ENCODE measurements around the gene VCAN.

Gene VCAN

DNA sequence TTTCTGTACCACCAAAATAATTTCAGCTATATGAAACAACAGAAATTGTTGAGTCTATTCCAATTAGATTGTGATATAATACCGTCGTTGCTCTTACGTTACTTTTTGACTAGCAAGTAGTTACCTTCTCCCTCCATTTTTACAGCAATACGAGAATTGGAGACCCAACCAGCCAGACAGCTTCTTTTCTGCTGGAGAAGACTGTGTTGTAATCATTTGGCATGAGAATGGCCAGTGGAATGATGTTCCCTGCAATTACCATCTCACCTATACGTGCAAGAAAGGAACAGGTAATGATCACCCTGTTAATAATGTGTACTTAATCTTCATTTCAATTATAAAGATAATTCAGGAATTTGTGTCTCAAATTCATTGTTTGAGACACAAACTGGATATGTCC, 100.7 kb downstream of the VCAN start:
- no peak for DNase-seq

DNA sequence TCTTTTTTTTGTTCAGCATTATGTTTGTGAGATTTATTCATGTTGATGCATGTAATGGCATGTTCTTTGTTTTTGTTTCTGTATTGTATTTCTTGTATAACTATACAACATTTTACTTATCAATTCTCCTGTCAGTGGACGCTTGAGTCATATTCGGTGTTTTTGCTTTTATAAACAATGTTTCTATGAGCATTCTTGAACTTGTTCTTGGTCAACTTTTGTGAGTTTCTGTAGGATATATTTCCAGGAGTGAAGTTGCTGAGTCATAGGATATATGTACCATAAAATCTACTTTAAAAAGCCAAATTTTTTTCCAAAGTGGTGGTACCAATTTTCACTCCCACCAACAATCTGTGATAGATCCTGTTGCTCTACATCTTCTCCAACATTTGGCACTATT, 104.8 kb downstream of the VCAN start:
- no peak for DNase-seq

DNA sequence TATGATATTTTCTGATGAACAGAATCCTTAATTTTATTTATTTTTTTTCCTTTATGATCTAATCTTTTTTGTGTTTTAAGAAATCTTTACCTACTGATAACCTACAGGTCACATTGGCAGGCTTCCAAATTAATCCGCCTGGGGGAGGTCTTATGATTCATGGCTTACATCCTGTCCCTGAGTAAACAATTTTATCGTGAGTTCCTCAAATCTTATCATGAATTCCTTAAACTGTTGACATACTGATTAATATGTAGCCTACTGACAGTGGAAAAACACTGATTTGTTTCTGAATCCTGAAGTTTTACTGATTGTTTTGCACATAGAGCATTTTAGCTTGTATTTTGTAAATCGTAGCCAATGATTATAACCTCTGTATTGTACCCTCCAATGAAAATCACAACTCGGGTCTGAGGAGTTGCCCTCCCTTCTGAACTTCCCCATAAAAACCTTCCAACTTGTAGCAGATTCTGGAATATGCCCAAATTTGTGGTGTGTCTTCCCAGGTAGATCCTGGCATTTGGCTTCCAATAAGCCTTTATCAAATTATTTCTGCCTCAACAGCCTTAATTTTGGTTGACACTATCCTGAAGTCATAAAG, 105.6 kb downstream of the VCAN start:
- no peak for DNase-seq

DNA sequence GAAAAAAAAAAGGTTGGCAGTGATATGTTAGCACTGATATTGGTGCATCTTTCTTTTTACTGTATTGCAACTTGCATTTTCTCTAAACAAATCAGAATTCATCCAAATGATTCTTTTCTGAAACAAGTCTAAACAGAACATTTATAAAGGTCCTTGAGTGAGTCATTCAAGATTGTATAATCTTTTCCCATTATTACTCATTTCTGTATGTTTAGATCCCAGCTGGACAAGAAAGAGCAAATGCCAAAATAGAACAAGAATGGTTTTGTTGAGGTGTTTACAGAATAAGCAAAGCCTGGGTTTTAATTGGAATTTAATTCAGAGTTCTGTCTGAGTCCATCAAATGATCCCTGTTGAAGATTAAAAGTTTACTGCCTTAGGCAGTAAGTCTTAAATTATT, 112.3 kb downstream of the VCAN start:
- DNase-seq, result no peak

DNA sequence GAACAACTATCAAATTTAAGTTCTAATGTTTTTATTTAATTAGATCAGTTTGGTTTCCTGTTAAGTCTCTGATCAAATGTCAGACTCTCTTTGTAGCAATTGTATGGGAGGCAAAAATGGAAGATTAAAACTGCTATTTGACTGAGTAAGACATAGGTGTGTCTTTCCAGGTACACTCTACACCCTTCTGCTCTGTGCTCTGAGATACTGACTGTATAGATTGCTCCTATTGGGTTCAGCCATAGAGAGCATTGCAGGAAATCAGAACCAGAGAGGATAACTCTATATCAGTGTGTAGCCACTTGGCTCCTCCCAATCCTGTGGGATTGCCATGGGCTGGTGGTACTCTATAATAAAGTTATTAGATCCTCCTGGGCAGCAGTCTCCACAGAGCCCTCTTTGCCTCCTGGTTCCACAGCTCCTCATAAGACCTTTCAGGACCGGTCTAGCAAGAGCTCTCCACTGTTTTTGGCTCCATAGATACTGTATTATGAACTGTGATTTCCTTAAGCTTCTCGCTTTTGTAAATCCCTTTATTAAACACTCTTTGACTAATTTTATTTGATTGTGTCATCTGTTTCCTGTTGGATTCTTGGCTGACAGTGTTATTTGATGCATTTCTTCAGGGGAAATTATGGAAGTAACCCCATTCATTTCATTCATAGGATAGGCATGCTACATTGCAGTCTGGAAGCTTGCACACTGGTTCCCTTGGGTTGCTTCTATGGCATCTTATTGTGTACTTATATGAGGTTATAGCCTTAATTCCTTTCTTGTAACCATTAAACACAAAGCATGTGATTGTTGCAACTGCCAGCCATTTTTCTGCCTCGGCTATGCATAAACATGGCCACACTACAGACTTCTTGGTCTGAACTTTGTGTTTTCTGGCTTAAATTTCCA, 115.6 kb downstream of the VCAN start:
- DNase-seq, result no peak

DNA sequence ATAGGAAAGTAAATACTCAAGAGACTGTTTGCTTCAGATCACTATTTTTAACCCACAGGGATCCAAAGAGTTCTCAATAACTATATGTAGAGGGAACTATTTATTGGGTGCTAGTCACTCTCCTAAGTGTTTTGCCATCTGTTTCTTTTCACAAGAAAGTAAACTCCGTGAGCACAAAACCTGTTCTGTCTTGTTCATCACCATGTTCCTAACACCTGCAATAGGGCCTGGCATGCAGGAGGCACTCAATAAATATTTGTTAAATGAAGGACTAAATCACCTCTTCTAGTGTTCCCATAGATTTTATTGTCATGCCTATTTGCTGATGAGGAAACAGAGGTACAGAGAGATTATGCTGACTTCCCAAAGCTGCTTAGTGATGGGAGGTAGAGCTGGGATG, 118.2 kb downstream of the VCAN start:
- no peak for DNase-seq

DNA sequence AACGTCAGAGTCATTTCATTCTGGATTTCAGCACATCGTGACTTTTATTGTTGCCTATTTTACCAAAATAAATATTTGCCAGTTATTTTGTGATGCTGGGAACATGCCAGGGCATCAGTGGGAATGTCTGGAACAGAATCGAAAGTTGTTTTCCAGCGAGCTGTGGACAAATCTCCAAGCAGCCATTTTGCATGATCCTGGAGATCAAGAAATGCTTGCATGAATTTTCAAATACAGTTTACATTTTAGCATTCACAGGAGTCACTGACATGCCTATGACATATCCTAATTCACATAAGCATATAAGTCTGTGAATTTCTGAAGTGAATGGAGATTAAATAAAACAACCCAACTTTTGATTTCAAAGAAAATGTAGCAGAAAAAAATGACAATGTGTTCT, 119.4 kb downstream of the VCAN start:
- DNase-seq, result no peak

DNA sequence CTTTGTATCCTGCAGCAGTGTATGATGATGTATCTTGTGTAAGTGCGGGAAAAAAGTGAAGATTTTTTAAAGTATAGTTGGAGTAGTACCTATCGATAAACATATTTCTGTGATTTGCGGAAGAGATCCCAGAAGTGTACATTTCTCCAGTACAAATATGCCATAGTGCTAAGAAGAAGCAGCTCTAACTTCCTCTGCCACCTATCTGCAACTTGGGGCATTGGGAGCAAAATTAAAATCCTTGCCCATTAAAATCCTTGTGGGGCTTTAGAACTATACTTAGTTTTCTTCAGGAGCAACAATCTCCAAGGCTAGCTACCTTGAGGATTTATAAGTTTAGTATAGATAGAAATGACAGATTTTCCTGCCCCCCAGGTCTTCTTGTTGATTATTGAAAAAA, 123.7 kb downstream of the VCAN start:
- DNase-seq, result no peak

DNA sequence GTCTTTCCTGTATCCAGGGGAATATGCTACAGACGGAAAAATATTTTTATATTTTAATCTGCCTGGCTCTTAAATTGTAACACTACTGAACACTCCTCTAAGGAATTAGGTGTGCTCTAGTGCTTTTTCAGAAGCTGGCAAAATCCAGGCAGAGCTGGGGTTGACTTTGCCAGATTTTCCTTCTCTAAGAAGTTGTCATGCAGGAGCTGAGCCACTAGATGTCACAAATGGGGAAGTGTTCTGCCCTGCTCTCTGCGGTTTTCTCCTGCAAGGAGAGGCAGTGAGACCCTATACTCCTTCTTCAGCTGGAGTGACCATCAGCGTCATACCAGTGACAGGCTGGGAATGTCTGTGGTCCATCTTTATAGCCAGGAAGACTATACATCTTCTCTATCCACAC, 136.6 kb downstream of the VCAN start:
- peak; percentile 25 to 80 for DNase-seq

DNA sequence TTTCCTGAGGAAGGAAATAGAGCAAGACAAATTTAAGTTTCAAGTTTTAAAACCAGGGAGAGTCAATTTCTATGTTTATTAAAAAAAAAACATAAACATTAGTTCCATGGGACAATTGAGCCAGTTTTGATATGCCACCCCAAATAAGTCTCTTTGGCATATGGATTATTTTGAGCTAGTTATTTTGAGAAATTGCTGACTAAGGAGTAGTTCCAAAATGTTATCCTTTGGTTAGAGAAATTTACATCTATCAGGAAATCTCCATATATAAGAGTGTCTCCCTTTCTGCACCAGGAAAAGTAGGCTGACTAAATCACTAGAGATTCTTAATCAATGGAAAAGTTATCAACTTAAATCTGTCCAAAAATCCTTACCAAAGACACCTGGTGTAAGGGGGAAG, 143.3 kb downstream of the VCAN start:
- no peak for DNase-seq

DNA sequence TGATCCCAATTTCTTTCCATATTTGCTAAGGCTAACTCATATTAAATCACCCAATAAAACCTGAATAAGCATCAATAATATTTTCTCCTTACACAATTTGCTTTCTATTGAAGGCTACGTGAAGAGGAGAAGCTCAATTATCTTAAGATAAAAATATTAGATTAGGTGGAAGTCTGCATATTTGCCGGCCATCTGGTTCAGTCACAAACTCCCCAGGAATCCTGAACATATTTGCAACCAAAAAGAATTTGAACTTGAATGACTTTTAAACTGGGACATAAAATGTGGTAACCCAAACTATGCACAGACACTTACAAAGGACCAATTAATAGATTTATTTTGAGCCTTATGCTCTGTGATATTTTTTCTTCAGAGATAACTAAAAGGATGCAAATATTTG, 156.8 kb downstream of the VCAN start:
- no peak for DNase-seq

Data from hippocampal formation (tissue), 2 donors.